NCI-H128 (cell line): ENCODE measurements around the gene COPG2.
"Not testable (repeated sequence)": the region's sequence is repeated elsewhere in the genome, so short reads cannot be mapped to it uniquely, and the experiment has no call there.

ENCODE experiments used
- DNase-seq: peaks from one replicate; lab custom pipeline; 2025; ENCODE audit not compliant: unreplicated experiment; lab: John Stamatoyannopoulos, UW

COPG2 gene

GRCh38 chr7:130668258-130669084, at the start of gene COPG2:
Gene COPG2, minus strand, starts transcription at chr7:130668748. Its CDS starts 80 bp downstream, at chr7:130668668.
- DNase-seq, result peak; percentile 66

- no peak for DNase-seq
Observed at GRCh38 chr7:130712416-130712815, 43.9 kb upstream of the COPG2 start.

- no peak for DNase-seq
Observed at GRCh38 chr7:130708766-130709165, 40.2 kb upstream of the COPG2 start.

- no peak for DNase-seq
Observed at GRCh38 chr7:130708001-130708400, 39.5 kb upstream of the COPG2 start.

GRCh38 chr7:130703851-130704250, 35.3 kb upstream of the COPG2 start:
- no peak for DNase-seq

GRCh38 chr7:130701650-130702049, 33.1 kb upstream of the COPG2 start:
- no peak for DNase-seq

GRCh38 chr7:130700760-130701159, 32.2 kb upstream of the COPG2 start:
- DNase-seq, result no peak

- no peak for DNase-seq
Observed at GRCh38 chr7:130699686-130700085, 31.1 kb upstream of the COPG2 start.

- DNase-seq, result no peak
Observed at GRCh38 chr7:130697820-130698219, 29.3 kb upstream of the COPG2 start.

- DNase-seq, result no peak
Observed at GRCh38 chr7:130695840-130696239, 27.3 kb upstream of the COPG2 start.

- DNase-seq, result not testable (repeated sequence)
Observed at GRCh38 chr7:130692396-130692795, 23.8 kb upstream of the COPG2 start.

- DNase-seq, result no peak
Observed at GRCh38 chr7:130689683-130690082, 21.1 kb upstream of the COPG2 start.

- DNase-seq, result no peak
Observed at GRCh38 chr7:130683026-130683425, 14.5 kb upstream of the COPG2 start.

- no peak for DNase-seq
Observed at GRCh38 chr7:130674456-130674855, 5.9 kb upstream of the COPG2 start.

GRCh38 chr7:130673066-130673465, 4.5 kb upstream of the COPG2 start:
- DNase-seq, result no peak

GRCh38 chr7:130672146-130672545, 3.6 kb upstream of the COPG2 start:
- DNase-seq, result no peak

- no peak for DNase-seq
Observed at GRCh38 chr7:130669085-130669700, 645 bp upstream of the COPG2 start.

GRCh38 chr7:130667593-130668257, 823 bp downstream of the COPG2 start:
- DNase-seq, result no peak

- DNase-seq, result no peak
Observed at GRCh38 chr7:130662426-130662825, 6.1 kb downstream of the COPG2 start.

- no peak for DNase-seq
Observed at GRCh38 chr7:130655286-130655685, 13.3 kb downstream of the COPG2 start.

- no peak for DNase-seq
Observed at GRCh38 chr7:130654850-130655249, 13.7 kb downstream of the COPG2 start.

GRCh38 chr7:130650611-130651120, 17.9 kb downstream of the COPG2 start:
- no peak for DNase-seq
